ENCODE results near the gene ASTN2. TPM values are rescaled to one million over a fixed set of nuclear protein-coding genes. Genes with fewer than 3 reads are reported as not detected.

ASTN2 gene
- total and polyA plus RNA-seq, 2 experiments from 2014 or later = 7.0 to 24.6 TPM

DNA sequence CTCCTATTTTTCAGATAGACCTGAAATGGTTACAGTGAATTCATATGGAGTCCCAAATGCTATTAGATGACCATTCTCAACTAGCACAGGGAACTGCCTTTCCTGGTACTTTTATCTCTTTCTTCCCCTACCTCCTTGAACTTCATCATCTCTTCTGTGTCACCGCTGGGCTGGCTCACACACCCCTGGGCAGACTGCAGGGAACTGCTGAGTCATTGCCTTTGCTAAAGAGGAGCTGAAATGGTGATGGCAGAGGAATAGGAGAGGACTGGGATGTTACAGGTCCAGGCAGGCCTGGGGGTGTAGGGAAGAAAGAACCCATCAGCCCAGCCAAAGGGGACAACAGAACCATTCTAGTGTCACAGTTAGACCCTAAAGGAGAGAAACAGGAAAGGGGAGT is 322.3 kb downstream of the ASTN2 start:
- TF ChIP-seq STAT1 (IDR thresholded peaks at IDR 0.05; ENCODE audit: unreplicated experiment) (no peak), NANOG (IDR thresholded peaks at IDR 0.05; ENCODE audit: borderline replicate concordance) (no peak), JUNB (IDR thresholded peaks at IDR 0.05; ENCODE audit: unreplicated experiment) (no peak), POLR2AphosphoS5 (IDR thresholded peaks at IDR 0.05; ENCODE audit: low read depth) (no peak), EZH2phosphoT487 (IDR thresholded peaks at IDR 0.05; ENCODE audit: unreplicated experiment) (no peak), CREB1 (CRISPR knock-in tag; IDR thresholded peaks at IDR 0.05; ENCODE audit: low read depth) (no peak), EZH2 (IDR thresholded peaks at IDR 0.05; ENCODE audit: low read depth, unreplicated experiment) (no peak), ZNF331 (CRISPR knock-in tag; IDR thresholded peaks at IDR 0.05; ENCODE audit: low read depth) (no peak), ZNF114 (CRISPR knock-in tag; IDR thresholded peaks at IDR 0.05) (no peak)
- TF ChIP-seq, protein P1, sequence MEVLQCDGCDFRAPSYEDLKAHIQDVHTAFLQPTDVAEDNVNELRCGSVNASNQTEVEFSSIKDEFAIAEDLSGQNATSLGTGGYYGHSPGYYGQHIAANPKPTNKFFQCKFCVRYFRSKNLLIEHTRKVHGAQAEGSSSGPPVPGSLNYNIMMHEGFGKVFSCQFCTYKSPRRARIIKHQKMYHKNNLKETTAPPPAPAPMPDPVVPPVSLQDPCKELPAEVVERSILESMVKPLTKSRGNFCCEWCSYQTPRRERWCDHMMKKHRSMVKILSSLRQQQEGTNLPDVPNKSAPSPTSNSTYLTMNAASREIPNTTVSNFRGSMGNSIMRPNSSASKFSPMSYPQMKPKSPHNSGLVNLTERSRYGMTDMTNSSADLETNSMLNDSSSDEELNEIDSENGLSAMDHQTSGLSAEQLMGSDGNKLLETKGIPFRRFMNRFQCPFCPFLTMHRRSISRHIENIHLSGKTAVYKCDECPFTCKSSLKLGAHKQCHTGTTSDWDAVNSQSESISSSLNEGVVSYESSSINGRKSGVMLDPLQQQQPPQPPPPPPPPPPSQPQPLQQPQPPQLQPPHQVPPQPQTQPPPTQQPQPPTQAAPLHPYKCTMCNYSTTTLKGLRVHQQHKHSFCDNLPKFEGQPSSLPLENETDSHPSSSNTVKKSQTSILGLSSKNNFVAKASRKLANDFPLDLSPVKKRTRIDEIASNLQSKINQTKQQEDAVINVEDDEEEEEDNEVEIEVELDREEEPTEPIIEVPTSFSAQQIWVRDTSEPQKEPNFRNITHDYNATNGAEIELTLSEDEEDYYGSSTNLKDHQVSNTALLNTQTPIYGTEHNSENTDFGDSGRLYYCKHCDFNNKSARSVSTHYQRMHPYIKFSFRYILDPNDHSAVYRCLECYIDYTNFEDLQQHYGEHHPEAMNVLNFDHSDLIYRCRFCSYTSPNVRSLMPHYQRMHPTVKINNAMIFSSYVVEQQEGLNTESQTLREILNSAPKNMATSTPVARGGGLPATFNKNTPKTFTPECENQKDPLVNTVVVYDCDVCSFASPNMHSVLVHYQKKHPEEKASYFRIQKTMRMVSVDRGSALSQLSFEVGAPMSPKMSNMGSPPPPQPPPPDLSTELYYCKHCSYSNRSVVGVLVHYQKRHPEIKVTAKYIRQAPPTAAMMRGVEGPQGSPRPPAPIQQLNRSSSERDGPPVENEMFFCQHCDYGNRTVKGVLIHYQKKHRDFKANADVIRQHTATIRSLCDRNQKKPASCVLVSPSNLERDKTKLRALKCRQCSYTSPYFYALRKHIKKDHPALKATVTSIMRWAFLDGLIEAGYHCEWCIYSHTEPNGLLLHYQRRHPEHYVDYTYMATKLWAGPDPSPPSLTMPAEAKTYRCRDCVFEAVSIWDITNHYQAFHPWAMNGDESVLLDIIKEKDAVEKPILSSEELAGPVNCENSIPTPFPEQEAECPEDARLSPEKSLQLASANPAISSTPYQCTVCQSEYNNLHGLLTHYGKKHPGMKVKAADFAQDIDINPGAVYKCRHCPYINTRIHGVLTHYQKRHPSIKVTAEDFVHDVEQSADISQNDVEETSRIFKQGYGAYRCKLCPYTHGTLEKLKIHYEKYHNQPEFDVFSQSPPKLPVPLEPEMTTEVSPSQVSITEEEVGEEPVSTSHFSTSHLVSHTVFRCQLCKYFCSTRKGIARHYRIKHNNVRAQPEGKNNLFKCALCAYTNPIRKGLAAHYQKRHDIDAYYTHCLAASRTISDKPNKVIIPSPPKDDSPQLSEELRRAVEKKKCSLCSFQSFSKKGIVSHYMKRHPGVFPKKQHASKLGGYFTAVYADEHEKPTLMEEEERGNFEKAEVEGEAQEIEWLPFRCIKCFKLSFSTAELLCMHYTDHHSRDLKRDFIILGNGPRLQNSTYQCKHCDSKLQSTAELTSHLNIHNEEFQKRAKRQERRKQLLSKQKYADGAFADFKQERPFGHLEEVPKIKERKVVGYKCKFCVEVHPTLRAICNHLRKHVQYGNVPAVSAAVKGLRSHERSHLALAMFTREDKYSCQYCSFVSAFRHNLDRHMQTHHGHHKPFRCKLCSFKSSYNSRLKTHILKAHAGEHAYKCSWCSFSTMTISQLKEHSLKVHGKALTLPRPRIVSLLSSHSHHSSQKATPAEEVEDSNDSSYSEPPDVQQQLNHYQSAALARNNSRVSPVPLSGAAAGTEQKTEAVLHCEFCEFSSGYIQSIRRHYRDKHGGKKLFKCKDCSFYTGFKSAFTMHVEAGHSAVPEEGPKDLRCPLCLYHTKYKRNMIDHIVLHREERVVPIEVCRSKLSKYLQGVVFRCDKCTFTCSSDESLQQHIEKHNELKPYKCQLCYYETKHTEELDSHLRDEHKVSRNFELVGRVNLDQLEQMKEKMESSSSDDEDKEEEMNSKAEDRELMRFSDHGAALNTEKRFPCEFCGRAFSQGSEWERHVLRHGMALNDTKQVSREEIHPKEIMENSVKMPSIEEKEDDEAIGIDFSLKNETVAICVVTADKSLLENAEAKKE (CRISPR knock-in tag; IDR thresholded peaks at IDR 0.05) = no peak
- TF ChIP-seq, protein P2, sequence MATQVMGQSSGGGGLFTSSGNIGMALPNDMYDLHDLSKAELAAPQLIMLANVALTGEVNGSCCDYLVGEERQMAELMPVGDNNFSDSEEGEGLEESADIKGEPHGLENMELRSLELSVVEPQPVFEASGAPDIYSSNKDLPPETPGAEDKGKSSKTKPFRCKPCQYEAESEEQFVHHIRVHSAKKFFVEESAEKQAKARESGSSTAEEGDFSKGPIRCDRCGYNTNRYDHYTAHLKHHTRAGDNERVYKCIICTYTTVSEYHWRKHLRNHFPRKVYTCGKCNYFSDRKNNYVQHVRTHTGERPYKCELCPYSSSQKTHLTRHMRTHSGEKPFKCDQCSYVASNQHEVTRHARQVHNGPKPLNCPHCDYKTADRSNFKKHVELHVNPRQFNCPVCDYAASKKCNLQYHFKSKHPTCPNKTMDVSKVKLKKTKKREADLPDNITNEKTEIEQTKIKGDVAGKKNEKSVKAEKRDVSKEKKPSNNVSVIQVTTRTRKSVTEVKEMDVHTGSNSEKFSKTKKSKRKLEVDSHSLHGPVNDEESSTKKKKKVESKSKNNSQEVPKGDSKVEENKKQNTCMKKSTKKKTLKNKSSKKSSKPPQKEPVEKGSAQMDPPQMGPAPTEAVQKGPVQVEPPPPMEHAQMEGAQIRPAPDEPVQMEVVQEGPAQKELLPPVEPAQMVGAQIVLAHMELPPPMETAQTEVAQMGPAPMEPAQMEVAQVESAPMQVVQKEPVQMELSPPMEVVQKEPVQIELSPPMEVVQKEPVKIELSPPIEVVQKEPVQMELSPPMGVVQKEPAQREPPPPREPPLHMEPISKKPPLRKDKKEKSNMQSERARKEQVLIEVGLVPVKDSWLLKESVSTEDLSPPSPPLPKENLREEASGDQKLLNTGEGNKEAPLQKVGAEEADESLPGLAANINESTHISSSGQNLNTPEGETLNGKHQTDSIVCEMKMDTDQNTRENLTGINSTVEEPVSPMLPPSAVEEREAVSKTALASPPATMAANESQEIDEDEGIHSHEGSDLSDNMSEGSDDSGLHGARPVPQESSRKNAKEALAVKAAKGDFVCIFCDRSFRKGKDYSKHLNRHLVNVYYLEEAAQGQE (IDR thresholded peaks at IDR 0.05; ENCODE audit: unreplicated experiment) = no peak
- TF ChIP-seq, protein P3, sequence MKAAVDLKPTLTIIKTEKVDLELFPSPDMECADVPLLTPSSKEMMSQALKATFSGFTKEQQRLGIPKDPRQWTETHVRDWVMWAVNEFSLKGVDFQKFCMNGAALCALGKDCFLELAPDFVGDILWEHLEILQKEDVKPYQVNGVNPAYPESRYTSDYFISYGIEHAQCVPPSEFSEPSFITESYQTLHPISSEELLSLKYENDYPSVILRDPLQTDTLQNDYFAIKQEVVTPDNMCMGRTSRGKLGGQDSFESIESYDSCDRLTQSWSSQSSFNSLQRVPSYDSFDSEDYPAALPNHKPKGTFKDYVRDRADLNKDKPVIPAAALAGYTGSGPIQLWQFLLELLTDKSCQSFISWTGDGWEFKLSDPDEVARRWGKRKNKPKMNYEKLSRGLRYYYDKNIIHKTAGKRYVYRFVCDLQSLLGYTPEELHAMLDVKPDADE (IDR thresholded peaks at IDR 0.05) = no peak
- TF ChIP-seq, protein P4, sequence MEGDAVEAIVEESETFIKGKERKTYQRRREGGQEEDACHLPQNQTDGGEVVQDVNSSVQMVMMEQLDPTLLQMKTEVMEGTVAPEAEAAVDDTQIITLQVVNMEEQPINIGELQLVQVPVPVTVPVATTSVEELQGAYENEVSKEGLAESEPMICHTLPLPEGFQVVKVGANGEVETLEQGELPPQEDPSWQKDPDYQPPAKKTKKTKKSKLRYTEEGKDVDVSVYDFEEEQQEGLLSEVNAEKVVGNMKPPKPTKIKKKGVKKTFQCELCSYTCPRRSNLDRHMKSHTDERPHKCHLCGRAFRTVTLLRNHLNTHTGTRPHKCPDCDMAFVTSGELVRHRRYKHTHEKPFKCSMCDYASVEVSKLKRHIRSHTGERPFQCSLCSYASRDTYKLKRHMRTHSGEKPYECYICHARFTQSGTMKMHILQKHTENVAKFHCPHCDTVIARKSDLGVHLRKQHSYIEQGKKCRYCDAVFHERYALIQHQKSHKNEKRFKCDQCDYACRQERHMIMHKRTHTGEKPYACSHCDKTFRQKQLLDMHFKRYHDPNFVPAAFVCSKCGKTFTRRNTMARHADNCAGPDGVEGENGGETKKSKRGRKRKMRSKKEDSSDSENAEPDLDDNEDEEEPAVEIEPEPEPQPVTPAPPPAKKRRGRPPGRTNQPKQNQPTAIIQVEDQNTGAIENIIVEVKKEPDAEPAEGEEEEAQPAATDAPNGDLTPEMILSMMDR (conservative IDR thresholded peaks at IDR 0.05; ENCODE audit: low read depth in 2 of 2) = no peak
- Histone ChIP-seq H3K4me2 (peak overlapping the region; percentile 29), H3K36me3 (ENCODE audit: insufficient read depth) (no peaks in the 10 kb centered on the region), H3K27ac (ENCODE audit: low read depth) (no peak overlapping the region), H3K9me2 (ENCODE audit: insufficient read depth) (no peaks in the 10 kb centered on the region), H3K4me1 (ENCODE audit: insufficient read depth) (peaks cover 19% of the 10 kb centered on the region), H2AFZ (no peak overlapping the region), H3K4me3 (no peak overlapping the region), H3K79me2 (replicated peaks; ENCODE audit: insufficient read depth) (no peaks in the 10 kb centered on the region), H4K20me1 (replicated peaks; ENCODE audit: insufficient read depth) (no peaks in the 10 kb centered on the region), H3F3A (replicated peaks; ENCODE audit: low read depth) (no peaks in the 10 kb centered on the region), H3K27me3 (ENCODE audit: insufficient read depth) (no peaks in the 10 kb centered on the region)
- H3K4me3 Mint-ChIP-seq = no peak overlapping the region
- no peaks in the 10 kb centered on the region for H3K9me3 Mint-ChIP-seq
- H3K36me3 Mint-ChIP-seq (ENCODE audit: low read depth) = no peaks in the 10 kb centered on the region
- ATAC-seq (peak; percentile 22), DNase-seq (ENCODE audit: low spot score) (no peak)
- peaks cover 38% of the 10 kb centered on the region for H3K4me1 Mint-ChIP-seq
- H3K27me3 Mint-ChIP-seq (ENCODE audit: insufficient read depth, low read depth, poor library complexity) = peaks cover 7% of the 10 kb centered on the region
- peak overlapping the region; percentile 67; the same call in 1 of the 2 replicates for H3K27ac Mint-ChIP-seq

Measured in GM23338 (cell line).